ENCODE data around the gene SRPK2.
"Not testable (repeated sequence)": the region's sequence is repeated elsewhere in the genome, so short reads cannot be mapped to it uniquely, and the experiment has no call there.

GRCh38 chr7:105194959-105195358 lies 193.8 kb downstream of the SRPK2 start:
- not testable (repeated sequence) for TF ChIP-seq SCRT1 (tag by site-specific recombination; IDR thresholded peaks at IDR 0.05; ENCODE audit: borderline replicate concordance); CTCF (tag by site-specific recombination; IDR thresholded peaks at IDR 0.05); RBAK (tag by site-specific recombination; IDR thresholded peaks at IDR 0.05); ZNF121 (tag by site-specific recombination; IDR thresholded peaks at IDR 0.05); PRDM1 (tag by site-specific recombination; IDR thresholded peaks at IDR 0.05); ZNF274 (IDR thresholded peaks at IDR 0.05; ENCODE audit: low read length); ZNF274 (tag by site-specific recombination; IDR thresholded peaks at IDR 0.05; ENCODE audit: borderline replicate concordance); ZNF658 (tag by site-specific recombination; IDR thresholded peaks at IDR 0.05); TSHZ1 (tag by site-specific recombination; IDR thresholded peaks at IDR 0.05; ENCODE audit: borderline replicate concordance)
- TF ChIP-seq, protein P1, sequence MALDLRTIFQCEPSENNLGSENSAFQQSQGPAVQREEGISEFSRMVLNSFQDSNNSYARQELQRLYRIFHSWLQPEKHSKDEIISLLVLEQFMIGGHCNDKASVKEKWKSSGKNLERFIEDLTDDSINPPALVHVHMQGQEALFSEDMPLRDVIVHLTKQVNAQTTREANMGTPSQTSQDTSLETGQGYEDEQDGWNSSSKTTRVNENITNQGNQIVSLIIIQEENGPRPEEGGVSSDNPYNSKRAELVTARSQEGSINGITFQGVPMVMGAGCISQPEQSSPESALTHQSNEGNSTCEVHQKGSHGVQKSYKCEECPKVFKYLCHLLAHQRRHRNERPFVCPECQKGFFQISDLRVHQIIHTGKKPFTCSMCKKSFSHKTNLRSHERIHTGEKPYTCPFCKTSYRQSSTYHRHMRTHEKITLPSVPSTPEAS (tag by site-specific recombination; IDR thresholded peaks at IDR 0.05) = not testable (repeated sequence)

Measured in HEK293 (cell line).